GM18517 (cell line): ENCODE results near the gene SP3.

ENCODE experiments used
- ATAC-seq: cut with Tn5 transposase; IDR thresholded peaks from one replicate; pipeline ENCODE4 v1.9.1; 2021; ENCODE audit warnings: mild to moderate bottlenecking, moderate library complexity; ENCODE audit not compliant: unreplicated experiment

Gene SP3

GRCh38 chr2:173943738-173944137 lies 21.4 kb downstream of the SP3 start:
- no peak for ATAC-seq

- no peak for ATAC-seq
These were observed 22.2 kb downstream of the SP3 start for GRCh38 chr2:173942861-173943523.

GRCh38 chr2:173941567-173941966 lies 23.6 kb downstream of the SP3 start:
- no peak for ATAC-seq

GRCh38 chr2:173940208-173941020 lies 24.8 kb downstream of the SP3 start:
- no peak for ATAC-seq

- no peak for ATAC-seq
These were observed 26.3 kb downstream of the SP3 start for GRCh38 chr2:173938700-173939384.

GRCh38 chr2:173935305-173935704 lies 29.9 kb downstream of the SP3 start:
- no peak for ATAC-seq

GRCh38 chr2:173934895-173935294 lies 30.3 kb downstream of the SP3 start:
- no peak for ATAC-seq

GRCh38 chr2:173931751-173932150 lies 33.4 kb downstream of the SP3 start:
- no peak for ATAC-seq

GRCh38 chr2:173929441-173929840 lies 35.7 kb downstream of the SP3 start:
- no peak for ATAC-seq

GRCh38 chr2:173926875-173927274 lies 38.3 kb downstream of the SP3 start:
- ATAC-seq, result no peak

GRCh38 chr2:173924285-173924684 lies 40.9 kb downstream of the SP3 start:
- no peak for ATAC-seq

- ATAC-seq, result no peak
These were observed 42.4 kb downstream of the SP3 start for GRCh38 chr2:173922760-173923159.

GRCh38 chr2:173922068-173922467 lies 43.1 kb downstream of the SP3 start:
- ATAC-seq, result no peak

GRCh38 chr2:173914055-173914927 lies 50.9 kb downstream of the SP3 start:
- ATAC-seq, result no peak

GRCh38 chr2:173909846-173910245 lies 55.3 kb downstream of the SP3 start:
- no peak for ATAC-seq

- no peak for ATAC-seq
These were observed 58.5 kb downstream of the SP3 start for GRCh38 chr2:173906626-173907025.

GRCh38 chr2:173903601-173904394 lies 61.4 kb downstream of the SP3 start:
- no peak for ATAC-seq

- peak; percentile 12 for ATAC-seq
These were observed 66.2 kb downstream of the SP3 start for GRCh38 chr2:173898996-173899395.

GRCh38 chr2:173898178-173898668 lies 67.0 kb downstream of the SP3 start:
- peak; percentile 97 for ATAC-seq

GRCh38 chr2:173896755-173897154 lies 68.4 kb downstream of the SP3 start:
- no peak for ATAC-seq
